Measurements from ENCODE around the gene ETS1. TPM values are rescaled to one million over a fixed set of nuclear protein-coding genes. Genes with fewer than 3 reads are reported as not detected.

The ETS1 gene, protein sequence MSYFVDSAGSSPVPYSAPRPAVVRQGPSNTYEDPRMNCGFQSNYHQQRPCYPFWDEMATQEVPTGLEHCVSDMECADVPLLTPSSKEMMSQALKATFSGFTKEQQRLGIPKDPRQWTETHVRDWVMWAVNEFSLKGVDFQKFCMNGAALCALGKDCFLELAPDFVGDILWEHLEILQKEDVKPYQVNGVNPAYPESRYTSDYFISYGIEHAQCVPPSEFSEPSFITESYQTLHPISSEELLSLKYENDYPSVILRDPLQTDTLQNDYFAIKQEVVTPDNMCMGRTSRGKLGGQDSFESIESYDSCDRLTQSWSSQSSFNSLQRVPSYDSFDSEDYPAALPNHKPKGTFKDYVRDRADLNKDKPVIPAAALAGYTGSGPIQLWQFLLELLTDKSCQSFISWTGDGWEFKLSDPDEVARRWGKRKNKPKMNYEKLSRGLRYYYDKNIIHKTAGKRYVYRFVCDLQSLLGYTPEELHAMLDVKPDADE
- polyA plus RNA-seq: 192 TPM

GRCh38 chr11:128587415-128587814 lies at the start of gene ETS1:
ETS1 (minus strand) TSS chr11:128587558; CDS start chr11:128573130, 14,428 bp downstream.
- Mint-ChIP-seq H3K27me3 (no peaks in the 10 kb centered on the region), H3K4me3 (no peak within 1 kb of the TSS), H3K9me3 (peaks cover 2 to 4% (median 3%) of the 10 kb centered on the region in 3 donors), H3K36me3 (peaks cover 1% of the 10 kb centered on the region), H3K27ac (no peak within 1 kb of the TSS), H3K4me1 (peaks cover 0 to 16% (median 3%) of the 10 kb centered on the region in 3 donors)

- peaks cover 3% of the 10 kb centered on the region for H3K36me3 Mint-ChIP-seq
- H3K4me1 Mint-ChIP-seq: peaks cover 23 to 30% (median 24%) of the 10 kb centered on the region in 3 donors
- no peak overlapping the region for H3K4me3 Mint-ChIP-seq
- peaks cover 0 to 2% (median 0%) of the 10 kb centered on the region in 3 donors for H3K9me3 Mint-ChIP-seq
- no peaks in the 10 kb centered on the region for H3K27me3 Mint-ChIP-seq
- no peak overlapping the region for H3K27ac Mint-ChIP-seq
These were observed 47.0 kb upstream of the ETS1 start for GRCh38 chr11:128634395-128634794.

DNA sequence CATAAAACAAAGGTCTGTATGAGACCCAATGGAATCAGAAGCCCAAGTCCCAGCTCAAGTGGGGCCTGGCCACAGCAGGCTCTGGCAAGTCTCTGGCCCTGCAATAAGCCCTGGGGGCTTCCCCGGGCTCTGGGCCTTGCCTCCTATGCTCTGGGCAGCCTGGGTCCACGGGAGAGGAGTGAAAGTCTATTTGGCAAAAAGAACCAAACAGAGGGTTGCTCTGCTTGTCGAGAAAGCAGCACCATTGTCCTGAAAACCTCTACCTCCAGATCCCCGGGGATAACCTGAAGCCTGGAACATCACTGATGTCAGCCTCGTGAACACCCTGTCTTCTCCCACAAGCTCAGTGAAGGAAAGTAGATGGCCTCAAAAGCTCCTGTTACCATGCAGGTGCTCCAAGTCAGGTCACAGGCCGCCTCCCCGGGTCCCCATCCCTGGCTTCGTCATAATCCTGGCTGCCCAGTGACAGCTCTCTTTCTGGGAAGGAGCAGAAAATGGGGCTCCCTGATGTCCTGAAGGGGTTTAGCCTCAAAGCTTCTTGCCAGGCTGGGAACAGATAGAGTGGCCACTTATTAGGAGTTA lies 46.1 kb upstream of the ETS1 start:
- H3K27me3 Mint-ChIP-seq: no peaks in the 10 kb centered on the region
- H3K27ac Mint-ChIP-seq: no peak overlapping the region
- H3K9me3 Mint-ChIP-seq: no peaks in the 10 kb centered on the region
- H3K4me3 Mint-ChIP-seq: no peak overlapping the region
- peaks cover 26 to 37% (median 33%) of the 10 kb centered on the region in 3 donors for H3K4me1 Mint-ChIP-seq
- peaks cover 3% of the 10 kb centered on the region for H3K36me3 Mint-ChIP-seq

DNA sequence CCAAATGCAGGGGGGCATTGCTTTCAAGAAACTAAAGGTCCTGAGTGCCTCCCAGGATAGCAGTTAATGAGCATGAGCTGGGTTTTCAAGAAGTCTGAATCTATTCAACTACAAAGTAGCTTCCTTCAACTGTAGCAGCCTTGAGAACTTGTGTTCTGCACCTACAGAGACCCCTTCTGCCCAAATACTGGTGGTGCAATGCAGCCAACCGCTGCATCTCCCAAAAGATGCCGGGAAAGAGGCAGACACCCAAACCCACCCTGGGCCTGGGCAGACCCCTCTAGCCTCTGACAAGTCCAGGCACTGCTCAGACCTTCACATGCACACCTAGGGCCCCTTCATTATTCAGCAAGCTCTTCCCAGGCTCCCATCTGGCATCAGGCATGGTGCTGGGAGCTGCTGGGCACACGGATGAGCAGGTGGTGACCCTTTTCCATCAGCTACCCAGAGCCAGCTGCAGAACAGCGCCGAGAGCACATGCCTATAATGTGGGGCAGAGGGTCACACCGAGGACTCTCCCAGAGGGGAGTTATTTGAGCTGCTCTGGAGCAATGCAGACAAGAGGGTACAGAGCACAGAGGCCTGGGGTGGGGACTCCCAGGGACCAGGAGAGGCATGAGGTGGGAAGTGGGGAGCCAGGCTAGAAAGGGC lies 44.9 kb upstream of the ETS1 start:
- Mint-ChIP-seq H3K27ac (peak overlapping the region; percentile 15 to 65 (median 59)), H3K9me3 (no peaks in the 10 kb centered on the region), H3K4me1 (peaks cover 35 to 47% (median 43%) of the 10 kb centered on the region in 3 donors), H3K36me3 (peaks cover 3% of the 10 kb centered on the region), H3K4me3 (no peak overlapping the region), H3K27me3 (no peaks in the 10 kb centered on the region)

GRCh38 chr11:128630367-128631230 lies 43.2 kb upstream of the ETS1 start:
- Mint-ChIP-seq H3K27me3 (no peaks in the 10 kb centered on the region), H3K27ac (peak overlapping the region; percentile 36 to 95 (median 88)), H3K9me3 (no peaks in the 10 kb centered on the region), H3K4me3 (peak overlapping the region; percentile 12 to 88 (median 65)), H3K36me3 (peaks cover 2% of the 10 kb centered on the region), H3K4me1 (peaks cover 50 to 63% (median 57%) of the 10 kb centered on the region in 3 donors)

DNA sequence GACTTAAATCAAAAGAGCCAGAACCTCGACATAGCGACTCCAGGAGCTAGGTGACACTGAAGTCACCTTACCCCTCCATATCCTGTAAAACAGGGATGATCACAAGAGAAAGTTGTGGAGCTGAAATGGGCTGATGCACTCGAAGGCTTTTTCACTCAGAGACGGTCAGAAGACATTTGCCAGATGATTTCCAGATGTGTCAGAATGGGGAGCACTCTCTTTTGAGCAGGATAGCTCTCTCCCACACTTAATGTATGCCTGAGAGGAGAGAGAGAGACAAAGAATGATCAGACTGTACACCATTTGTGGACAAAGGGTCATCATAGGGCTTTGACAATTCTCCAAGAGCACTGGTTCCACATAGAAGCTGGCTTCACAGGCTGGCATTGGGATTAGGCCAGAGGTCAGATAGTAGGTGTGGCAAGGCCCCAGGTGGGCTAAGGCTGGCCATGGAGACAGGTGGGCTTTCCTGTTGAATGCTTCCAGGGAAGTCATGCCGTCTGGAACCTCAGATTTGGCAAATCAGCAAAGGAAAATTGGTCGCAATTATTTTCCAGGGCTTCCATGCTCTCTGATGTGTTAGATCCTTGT lies 42.3 kb upstream of the ETS1 start:
- no peaks in the 10 kb centered on the region for H3K9me3 Mint-ChIP-seq
- peaks cover 1% of the 10 kb centered on the region for H3K36me3 Mint-ChIP-seq
- no peaks in the 10 kb centered on the region for H3K27me3 Mint-ChIP-seq
- H3K27ac Mint-ChIP-seq: peak overlapping the region; percentile 39 to 95 (median 92)
- H3K4me1 Mint-ChIP-seq: peaks cover 60 to 73% (median 66%) of the 10 kb centered on the region in 3 donors
- peak overlapping the region in 3 of 4 donors; percentile 34 to 76 (median 74) for H3K4me3 Mint-ChIP-seq

- H3K27me3 Mint-ChIP-seq: no peaks in the 10 kb centered on the region
- H3K27ac Mint-ChIP-seq: peak overlapping the region; percentile 39 to 92 (median 89)
These were observed 41.3 kb upstream of the ETS1 start for GRCh38 chr11:128628686-128629085.

DNA sequence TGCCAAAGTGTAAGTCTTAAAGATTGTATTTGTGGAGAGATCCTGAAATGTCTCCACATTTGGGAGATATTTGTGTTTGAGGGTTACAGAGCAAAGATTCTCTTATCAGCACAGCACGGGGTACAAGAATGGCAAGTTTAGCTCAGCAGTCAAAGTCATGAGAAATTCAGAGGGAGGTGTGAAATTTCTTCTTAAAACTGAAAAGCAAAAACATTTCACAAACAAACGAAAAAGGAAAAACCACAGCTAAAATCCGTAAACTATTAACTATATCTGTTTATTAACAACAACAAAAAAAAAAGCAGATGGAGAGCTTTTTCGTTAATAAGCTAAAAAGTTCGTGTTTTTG lies 40.9 kb upstream of the ETS1 start:
- Mint-ChIP-seq H3K27ac (peak overlapping the region; percentile 39 to 93 (median 92)), H3K4me1 (peaks cover 67 to 84% (median 75%) of the 10 kb centered on the region in 3 donors), H3K27me3 (no peaks in the 10 kb centered on the region), H3K36me3 (no peaks in the 10 kb centered on the region), H3K4me3 (peak overlapping the region; percentile 36 to 74 (median 60)), H3K9me3 (no peaks in the 10 kb centered on the region)

More at GRCh38 chr11:128628686-128629085, 41.3 kb upstream of the ETS1 start:
- Mint-ChIP-seq H3K36me3 (no peaks in the 10 kb centered on the region), H3K9me3 (no peaks in the 10 kb centered on the region), H3K4me1 (peaks cover 67 to 80% (median 71%) of the 10 kb centered on the region in 3 donors), H3K4me3 (peak overlapping the region; percentile 8 to 74 (median 28))

DNA sequence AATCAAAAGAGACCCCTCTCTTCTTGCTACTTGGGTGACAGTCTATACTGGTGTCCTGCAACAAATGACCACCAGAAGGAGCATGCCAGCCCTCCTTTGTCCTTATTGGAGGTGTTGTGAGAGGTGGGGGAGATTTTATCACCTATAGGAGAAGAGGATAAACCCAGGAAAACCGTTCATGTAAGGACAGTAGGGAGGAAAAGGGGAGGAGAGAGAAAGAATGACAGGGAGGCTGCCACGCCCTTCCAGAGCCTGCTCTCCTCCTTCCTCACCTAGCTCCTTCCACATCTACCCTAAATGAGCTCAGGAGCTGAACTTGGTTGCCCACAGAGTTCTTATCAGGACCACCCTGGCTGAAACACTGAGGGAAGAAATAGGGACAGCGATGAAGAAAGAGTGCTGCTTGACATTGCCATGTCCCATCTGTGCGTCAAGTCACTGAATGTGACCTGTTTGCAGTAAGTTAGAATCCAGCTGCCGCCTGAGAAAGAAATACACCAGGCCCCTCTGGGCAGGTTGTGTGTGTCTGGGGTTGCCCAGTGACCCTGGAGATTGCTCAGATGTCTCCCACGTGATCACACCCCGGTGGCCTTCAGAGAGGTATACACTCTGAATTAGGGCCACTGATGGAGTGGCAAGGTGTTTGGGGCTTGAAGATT lies 40.4 kb upstream of the ETS1 start:
- Mint-ChIP-seq H3K9me3 (no peaks in the 10 kb centered on the region), H3K4me3 (peak overlapping the region; percentile 36 to 74 (median 60)), H3K27me3 (no peaks in the 10 kb centered on the region), H3K27ac (peak overlapping the region; percentile 39 to 93 (median 92)), H3K4me1 (peaks cover 71 to 89% (median 80%) of the 10 kb centered on the region in 3 donors), H3K36me3 (no peaks in the 10 kb centered on the region)

- Mint-ChIP-seq H3K27ac (peak overlapping the region; percentile 92 to 98 (median 94)), H3K4me3 (peak overlapping the region in 3 of 4 donors; percentile 74 to 87 (median 76)), H3K27me3 (no peaks in the 10 kb centered on the region), H3K4me1 (peaks cover 74 to 92% (median 82%) of the 10 kb centered on the region in 3 donors), H3K36me3 (no peaks in the 10 kb centered on the region), H3K9me3 (no peaks in the 10 kb centered on the region)
These were observed 39.7 kb upstream of the ETS1 start for GRCh38 chr11:128626913-128627665.

- Mint-ChIP-seq H3K36me3 (no peaks in the 10 kb centered on the region), H3K4me1 (peaks cover 77 to 92% (median 79%) of the 10 kb centered on the region in 3 donors), H3K4me3 (peak overlapping the region; percentile 34 to 76 (median 68))
These were observed 38.4 kb upstream of the ETS1 start for GRCh38 chr11:128625746-128626145.

GRCh38 chr11:128625326-128625725 lies 38.0 kb upstream of the ETS1 start:
- no peaks in the 10 kb centered on the region for H3K36me3 Mint-ChIP-seq
- H3K9me3 Mint-ChIP-seq: no peaks in the 10 kb centered on the region
- peak overlapping the region; percentile 93 to 98 (median 94) for H3K27ac Mint-ChIP-seq
- H3K4me1 Mint-ChIP-seq: peaks cover 78 to 92% (median 81%) of the 10 kb centered on the region in 3 donors
- no peaks in the 10 kb centered on the region for H3K27me3 Mint-ChIP-seq
- peak overlapping the region; percentile 34 to 81 (median 73) for H3K4me3 Mint-ChIP-seq

More at GRCh38 chr11:128625746-128626145, 38.4 kb upstream of the ETS1 start:
- H3K9me3 Mint-ChIP-seq: no peaks in the 10 kb centered on the region
- H3K27ac Mint-ChIP-seq: peak overlapping the region; percentile 93 to 98 (median 94)
- H3K27me3 Mint-ChIP-seq: no peaks in the 10 kb centered on the region
